HG03139 (cell line): ENCODE results near the gene MACROH2A2.
"Not testable (repeated sequence)": the region's sequence is repeated elsewhere in the genome, so short reads cannot be mapped to it uniquely, and the experiment has no call there.

Source experiments
- ATAC-seq: cut with Tn5 transposase; IDR thresholded peaks from one replicate; pipeline ENCODE4 v1.9.1; 2021; ENCODE audit not compliant: unreplicated experiment

Gene MACROH2A2

DNA sequence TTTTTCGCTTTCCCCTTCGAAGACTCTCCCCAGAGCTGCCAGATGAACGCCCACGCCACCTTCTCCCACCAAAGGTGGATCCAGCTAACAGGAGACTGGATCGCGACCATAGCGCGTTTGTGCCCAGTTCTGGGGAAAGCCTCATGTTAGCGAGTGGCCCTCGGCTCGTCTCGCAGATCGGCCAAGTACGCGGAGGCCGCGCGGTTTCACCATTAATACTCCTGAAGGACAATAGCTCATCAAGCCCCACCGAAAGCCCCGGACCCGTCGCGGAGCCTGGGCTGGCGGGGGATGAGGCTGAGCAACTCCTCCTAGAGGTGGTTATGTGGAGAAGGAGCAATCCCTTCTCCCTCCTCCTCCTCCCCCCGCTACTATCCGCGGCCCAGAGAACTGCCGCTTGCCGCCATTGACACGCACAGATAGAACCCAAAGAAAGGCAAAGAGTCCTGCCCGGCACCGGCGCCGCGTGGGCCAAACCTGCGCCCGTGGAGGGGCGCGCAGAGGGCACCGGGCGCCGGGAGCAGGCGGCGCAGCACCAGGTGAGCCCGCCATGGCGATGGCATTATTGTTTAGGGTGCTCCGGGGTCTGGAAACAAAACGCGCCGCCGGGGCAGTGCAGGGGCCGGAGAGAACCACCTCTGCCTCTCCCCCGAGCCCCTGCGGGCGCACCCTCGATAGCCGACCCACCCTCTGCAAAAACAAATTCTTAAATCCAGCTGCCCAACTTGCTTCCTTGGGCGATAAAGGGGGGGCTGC, at the start of gene MACROH2A2:
MACROH2A2 (plus strand) TSS at position 385 of the 756 bp plus-strand sequence. CDS start 22,813 bp downstream, outside the sequence.
- ATAC-seq, result no peak

DNA sequence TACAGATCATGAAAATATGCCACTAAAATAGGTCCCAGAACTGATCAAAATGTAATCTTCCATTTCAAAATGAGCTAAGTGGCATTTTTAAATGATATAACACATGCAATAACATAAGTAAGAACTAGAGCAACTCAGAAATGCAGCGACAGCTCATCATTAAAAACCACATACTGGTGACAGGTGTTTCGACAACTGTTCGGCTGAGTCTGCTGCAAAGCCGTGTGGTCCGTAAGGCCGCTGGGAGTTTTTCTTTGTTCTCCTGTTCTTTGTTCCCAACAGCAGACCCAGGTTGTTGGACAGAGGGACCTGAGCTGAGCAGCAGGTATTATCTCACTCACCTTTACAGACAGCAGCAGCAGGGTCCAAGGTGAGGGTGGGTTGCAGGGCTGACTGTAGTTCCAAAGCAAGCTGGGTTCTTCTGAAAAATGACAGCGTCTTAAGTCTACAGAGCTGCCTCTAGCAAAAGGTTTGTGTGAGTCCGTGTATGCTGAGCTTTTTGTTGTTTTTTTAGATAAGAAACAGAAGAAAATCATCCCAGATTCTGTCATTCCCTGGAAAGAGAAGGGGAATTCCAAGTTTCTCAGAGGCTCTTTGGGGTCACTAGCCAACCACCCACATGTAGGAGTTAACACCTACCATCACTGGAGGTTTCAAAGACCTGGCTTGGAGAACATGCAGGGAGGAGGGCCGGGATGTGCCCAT, 45.4 kb upstream of the MACROH2A2 start:
- no peak for ATAC-seq

DNA sequence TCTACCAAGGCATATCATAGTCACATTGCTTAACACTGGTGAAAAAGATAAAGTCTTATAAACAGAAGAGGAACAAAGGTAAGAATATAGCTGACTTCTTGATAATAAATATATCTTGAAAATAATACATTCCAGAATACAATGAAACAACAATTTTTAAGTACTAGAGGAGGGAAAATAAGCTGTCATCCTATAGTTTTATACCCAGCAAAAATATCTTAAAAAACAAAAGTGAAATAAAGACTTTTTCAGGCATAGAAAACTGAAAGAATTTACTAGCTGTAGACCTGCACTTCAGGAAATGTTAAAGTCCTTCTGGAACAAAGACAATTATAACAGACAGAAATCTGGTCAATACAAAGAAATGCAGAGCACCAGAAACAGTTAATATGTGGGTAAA, 21.4 kb upstream of the MACROH2A2 start:
- no peak for ATAC-seq

DNA sequence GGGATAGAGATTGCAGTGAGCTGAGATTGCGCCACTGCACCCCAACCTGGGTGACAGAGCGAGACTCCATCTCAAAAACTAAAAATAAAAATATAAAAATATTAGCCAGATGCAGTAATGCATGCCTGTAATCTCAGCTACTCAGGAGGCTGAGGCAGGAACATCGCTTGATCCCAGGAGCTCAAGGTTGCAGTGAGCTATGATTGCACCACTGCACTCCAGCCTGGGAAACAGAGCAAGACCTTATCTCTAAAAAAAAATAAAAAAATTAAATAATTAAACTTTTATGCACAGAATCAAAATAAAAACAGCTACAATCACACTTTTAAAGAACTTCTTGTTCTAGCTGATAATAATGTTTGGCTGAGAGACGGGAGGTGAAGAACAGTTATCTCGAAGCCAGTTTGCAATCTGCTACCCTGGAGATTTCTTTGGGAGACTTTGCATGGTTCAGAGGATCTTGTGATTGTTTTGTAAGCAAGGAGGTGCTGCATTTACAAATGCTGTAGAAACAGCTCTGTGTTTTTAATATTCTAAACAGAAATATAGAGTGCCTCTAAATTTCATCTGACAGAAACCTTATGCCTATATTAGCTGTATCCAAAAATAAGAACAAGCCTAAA, 19.9 kb upstream of the MACROH2A2 start:
- ATAC-seq, result no peak

DNA sequence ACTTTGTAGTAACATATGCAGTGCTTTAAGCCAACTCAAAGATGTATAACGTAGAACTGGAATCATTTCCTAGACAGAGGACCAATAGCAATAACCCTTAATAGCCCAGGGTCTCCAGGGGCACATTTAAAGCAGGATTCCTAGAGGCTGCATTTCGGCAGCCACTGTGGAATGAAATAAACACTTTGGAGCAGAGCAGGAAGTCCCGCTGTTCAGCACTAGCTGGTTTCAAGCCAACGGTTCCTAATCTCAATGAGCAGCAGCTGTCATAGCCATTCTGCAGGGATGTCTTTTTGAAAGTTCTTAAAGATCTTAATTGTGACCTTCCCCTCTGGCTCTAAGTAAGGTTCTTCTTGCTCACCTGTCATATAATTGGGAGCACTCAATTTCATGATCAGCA, 18.4 kb upstream of the MACROH2A2 start:
- ATAC-seq, result no peak

DNA sequence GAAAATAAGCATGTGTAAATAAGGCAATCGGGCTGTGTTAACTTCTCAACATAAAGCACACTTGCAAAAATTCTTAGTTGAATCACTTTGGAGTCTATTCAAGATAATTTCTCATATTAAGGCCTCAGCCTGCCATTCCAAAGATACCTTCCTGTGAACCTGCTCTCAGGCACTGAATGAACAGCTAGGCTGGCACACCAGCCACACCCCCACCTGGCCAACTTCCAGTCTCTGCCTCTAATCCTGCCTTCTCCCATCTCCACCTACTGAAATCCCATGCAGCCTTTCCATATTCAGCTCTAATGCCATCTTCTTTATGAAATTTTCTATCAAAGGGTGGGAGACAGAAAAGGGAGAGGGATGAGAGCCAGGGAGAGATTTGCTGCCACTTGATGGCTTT, 17.1 kb upstream of the MACROH2A2 start:
- ATAC-seq, result no peak

DNA sequence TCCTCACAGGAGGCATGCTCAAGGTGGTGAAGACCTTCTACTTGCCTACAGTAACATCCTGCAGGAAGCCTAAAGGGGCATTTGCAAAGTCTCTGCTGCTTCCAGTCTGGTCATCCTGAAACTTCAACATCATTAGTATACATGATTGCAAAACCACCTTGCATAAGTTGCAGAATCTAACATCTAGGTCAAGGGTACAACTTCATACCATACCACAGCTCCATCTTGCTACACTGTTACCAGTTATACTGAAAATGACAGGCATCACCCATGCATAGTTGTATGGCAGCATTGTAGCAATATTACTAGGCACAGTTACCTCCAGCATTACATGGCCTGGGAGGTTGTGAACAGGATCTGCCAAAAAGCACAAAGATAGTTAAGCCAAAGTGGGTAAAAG, 13.7 kb upstream of the MACROH2A2 start:
- ATAC-seq, result no peak

DNA sequence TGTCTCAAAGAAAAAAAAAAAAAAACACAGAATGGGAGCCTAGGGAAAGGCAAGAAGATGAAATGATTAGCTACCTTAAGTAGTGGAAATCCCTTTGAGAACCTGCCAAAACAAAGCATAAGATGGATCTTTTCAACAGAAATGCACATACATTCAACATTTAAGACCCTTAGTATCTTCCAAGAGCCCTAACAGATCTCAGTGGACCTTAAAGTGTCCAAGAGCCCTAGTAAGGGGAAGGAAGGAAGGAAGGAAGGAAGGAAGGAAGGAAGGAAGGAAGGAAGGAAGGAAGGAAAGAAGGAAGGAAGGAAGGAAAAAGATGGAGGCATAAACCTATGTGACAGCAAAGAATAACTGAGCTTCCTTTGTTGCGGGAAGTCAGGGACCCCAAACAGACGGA, 11.6 kb upstream of the MACROH2A2 start:
- no peak for ATAC-seq

DNA sequence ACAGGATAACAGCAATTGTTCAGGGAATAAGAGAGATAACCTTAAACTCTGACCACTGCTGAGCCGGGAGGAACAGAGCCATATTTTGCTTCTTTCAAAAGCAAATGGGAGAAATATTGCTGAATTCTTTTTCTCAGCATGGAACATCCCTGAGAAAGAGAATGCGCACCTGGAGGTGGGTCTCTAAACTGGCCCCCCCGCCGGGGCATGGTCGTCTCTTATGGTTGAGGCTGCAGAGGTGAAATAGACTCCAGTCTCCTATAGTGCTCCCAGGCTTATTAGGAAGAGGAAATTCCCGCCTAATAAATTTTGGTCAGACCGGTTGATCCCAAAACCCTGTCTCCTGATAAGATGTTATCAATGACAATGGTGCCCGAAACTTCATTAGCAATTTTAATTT, 10.9 kb upstream of the MACROH2A2 start:
- not testable (repeated sequence) for ATAC-seq

DNA sequence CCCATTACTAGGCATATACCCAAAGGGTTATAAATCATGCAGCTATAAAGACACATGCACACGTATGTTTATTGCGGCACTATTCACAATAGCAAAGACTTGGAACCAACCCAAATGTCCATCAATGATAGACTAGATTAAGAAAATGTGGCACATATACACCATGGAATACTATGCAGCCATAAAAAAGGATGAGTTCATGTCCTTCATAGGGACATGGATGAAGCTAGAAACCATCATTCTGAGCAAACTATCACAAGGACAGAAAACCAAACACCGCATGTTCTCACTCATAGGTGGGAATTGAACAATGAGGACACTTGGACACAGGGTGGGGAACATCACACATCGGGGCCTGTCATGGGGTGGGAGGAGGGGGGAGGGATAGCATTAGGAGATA, 5.6 kb upstream of the MACROH2A2 start:
- ATAC-seq, result not testable (repeated sequence)

DNA sequence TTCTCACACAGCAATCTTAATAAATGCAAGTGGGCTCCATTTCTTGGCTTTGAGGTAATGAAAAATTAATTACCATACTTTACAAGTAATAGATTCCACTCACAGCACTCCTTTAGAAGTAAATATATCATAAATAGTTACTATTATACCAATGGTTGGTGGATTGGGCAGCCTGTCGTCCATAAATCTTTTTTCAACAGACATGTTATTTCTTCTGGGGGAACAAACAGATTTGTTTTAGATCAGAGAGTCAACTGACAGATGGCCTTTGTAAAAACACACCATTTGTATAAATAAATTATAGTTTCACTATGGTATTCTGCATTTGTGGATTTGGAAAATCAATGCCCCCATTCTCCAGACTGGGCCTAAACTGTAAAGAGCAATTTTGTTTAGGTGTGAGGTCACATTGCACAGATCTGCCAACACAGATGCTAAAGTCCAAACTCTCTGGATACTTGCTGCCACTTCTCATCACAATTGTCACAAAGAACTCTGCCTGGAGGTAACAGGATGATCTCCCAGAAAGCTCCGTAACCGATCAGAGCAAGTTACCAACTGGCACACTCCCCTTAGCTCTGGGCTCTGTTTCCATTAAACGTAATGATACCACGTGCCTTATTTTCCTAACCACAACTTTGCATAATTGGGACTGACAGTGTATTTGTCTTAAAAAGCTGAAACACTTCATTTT, 4.5 kb upstream of the MACROH2A2 start:
- no peak for ATAC-seq

DNA sequence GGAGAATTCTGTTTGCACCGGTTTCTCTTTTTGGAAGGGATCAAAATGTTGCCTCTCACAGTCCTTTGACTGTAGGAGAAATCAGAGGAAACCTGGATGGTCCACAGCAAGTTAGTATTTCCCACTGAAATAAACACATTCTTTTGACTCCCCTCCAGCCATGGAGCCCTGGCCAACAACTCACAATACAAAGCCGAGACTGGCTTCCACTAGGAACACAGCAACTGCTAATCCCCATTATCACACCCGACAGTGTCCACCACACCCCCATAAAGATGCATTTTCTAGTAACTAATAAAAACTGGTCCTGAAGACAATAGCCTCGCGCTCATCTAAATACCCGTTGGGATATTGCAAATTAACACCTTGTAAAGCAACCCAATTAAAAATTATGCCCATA, 798 bp upstream of the MACROH2A2 start:
- ATAC-seq, result no peak

DNA sequence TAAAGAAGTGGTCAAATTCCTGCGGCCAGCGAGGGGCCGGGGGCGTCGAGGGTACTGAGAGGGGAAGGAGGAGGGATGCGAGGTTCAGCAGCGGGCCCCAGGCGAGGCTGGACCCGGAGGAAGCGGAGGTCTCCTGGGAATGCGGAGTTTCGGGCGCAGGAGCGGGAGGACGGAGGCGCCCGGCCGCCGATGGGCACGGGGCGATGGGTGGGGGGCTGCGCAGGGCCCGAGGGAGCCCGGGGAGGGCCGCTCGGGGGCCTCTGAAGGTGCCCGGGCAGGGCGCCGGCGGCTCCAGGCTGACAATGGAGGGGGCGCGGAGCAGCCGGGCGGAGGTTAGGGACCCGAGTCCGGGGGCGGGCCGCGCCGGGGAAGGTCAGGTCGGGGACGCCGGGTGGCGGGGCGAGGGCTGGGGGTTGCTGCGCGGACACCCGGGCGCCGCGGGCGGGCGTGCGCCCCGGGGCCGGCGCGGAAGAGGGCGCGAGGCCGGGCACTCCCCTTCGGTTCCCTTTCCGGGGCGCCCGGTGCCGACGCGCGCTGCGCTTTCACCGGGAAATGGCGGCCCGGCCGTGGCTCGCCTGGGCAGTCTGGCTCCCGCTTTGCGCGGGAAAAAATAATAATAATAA, 683 bp downstream of the MACROH2A2 start:
- ATAC-seq, result no peak

DNA sequence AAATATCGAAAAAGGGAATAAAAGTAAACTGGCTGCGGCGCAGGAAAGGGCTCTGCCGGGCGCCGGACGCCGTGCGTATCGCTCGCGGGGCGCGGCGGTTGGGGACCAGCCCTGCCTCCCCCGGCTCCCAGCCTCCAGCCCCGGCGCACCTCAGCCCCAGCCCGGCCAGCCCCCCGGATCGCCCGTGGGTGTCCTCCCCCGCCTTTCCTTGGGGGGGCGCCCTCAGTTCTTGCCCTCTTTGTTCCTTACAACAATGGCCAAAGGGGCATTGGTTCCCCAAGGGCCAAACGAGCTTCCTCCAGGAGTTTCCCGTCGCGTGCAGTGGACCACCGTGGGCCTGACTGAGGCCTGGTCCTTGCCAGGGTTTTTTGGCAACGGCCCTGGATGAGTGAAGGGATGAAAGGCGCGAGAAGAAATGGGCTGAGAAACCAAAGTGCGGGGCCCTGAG, 1.2 kb downstream of the MACROH2A2 start:
- ATAC-seq, result no peak

DNA sequence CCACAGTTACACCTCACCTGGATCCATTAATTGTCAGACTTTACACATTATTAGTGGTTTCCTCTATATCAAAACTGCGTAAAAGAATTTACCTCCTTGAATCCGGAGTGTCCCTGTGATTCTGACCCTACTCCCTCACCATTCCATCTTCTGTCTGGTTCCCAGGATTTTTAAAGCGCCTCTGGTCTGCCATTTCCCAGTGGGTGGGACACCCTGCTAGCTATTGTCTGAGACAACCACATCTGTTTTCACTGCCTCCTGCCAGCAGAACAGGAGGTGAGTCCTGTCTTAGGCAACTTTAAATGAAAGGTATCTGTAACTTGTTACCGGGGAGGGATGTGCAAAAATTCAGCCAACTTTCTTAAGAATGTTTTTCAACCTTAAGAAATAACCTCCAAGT, 2.3 kb downstream of the MACROH2A2 start:
- no peak for ATAC-seq

DNA sequence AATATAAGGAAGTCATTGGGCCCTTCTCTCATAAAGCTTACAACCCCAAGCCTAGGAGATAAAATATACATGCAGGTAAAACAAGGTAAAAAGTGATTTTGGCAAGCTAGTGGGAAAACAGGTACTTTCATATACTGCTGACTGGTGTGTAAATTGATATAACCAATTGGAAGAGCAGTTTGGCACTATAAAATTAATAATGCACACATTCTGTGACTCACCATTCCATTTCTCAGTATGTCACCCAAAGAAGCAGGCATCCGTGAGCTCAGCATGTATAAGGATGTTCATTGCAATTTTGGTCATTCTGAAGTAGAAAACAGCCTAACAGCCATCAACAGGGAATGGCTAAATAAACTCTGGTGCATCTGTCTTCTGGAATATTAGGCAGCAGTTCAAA, 2.9 kb downstream of the MACROH2A2 start:
- no peak for ATAC-seq

DNA sequence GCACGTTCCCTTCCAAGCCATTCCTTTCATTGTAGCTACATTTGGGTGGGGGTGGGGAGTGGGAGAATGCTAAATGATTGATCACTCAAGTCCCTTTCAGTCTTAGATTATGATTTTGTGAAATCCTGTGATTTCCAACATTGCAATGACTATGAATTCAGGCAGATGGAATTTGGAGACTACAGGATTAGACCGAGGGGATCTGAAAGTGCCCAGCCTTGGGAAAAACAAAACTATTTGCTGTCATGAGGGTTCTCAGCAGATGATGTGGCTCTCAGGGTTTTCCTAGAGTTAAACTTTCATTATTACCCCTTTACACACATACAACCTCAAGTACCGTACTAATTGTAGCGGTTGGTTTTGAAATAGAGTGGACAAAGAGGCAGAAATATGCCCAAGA, 4.7 kb downstream of the MACROH2A2 start:
- ATAC-seq, result no peak

DNA sequence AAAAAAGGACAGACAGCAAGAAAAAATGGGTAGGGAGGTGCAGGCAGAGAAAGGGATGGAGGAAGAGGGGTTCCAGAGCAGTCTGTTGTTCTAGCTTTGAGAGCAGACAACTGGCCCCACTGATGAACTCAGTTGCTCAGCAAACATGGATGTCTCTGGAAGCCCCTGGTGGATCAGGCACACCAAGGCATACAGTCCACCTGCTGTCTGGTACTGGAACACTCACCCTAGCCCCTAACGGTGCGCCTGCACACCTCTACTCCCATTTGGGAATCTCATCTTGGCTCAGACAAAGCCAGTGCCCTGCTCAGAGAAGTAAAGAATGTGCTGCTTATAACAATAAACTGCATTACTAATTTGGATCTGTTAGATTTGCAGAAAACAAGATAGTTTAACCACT, 7.7 kb downstream of the MACROH2A2 start:
- no peak for ATAC-seq

DNA sequence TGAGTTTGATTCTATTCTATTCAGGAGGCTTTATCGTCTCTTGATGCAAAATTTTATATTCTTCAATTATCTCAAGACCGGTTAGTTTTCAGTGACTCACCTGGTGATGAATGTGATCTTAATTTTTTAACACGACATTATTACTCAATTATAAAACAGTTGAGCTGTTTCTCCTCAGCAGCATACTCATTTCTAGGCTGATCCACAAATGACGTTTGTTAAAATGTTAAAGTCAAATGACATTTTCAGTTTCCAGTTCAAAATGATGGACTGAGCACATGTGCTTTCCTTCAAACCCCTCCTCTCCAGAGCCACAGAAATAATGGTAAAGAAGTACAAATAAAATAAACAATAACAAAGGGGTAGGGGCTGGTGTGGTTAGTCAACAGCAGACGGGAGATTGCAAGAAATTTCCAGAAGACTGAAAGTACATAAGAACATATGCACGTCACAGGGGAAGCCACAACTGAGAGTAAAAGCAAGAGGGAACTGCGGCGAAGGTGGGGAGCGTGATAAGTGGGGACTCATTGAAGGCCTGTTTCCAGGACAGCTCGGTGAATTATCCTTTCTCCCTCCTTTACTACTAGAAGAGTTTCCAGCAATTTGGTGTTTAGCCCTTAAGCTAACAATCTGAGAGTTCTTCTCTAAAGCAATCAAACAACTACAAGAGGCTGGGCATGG, 10.9 kb downstream of the MACROH2A2 start:
- ATAC-seq, result no peak

DNA sequence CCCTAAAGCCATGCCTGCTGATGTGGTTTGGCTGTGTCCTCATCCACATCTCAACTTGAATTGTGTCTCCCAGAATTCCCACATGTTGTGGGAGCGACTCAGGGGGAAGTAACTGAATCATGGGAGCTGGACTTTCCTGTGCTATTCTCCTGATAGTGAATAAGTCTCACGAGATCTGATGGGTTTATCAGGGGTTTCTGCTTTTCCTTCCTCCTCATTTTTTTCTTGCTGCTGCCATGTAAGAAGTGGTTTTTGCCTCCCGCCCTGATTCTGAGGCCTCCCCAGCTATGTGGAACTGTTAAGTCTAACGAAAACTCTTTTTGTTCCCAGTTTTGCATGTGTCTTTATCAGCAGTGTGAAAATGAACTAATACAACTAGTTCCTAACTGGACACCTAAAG, 11.8 kb downstream of the MACROH2A2 start:
- ATAC-seq, result no peak
